Measurements from ENCODE around the gene CMIP. TPM values are rescaled to one million over a fixed set of nuclear protein-coding genes. Genes with fewer than 3 reads are reported as not detected.

The CMIP gene
- polyA plus RNA-seq, 1 of the 3 experiments (the other 2 are of a cell fraction), result 5.4 TPM

DNA sequence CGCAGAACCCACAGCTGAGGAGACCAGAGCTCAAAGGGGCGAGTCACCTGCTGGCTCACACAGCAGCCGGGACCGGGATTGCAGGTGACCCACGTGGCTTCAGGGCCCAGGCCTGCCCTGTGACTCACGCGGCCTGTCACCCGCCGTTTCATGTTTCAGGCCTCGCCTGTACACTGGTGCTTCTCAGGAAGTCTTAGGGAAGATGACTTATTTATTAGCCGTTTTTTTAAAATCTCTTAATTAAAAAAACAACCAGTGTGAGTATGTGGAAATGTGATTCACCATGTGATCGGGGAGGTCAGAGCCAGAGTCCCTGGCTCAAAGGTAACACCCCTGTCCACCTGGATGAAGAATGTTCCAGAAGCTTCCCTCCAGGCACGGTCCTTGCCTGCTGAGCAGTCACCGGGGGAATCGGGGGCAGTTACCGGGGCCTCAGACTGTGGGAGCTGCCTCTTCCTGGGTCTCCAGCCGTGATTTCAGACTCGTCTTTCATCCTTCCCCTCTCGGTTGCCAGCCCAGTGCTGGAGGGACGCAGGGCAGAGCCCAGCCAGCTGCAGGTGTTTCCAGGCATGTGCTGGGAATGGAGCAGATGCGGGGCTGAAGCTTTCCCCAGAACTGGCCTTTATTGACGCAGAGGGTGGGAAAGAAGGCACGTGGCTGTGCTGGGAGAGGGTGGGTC is 49.3 kb downstream of the CMIP start:
- H3K9ac ChIP-seq, result no peak overlapping the region
- POLR2A ChIA-PET, result no interaction called here
- H3K4me1 ChIP-seq (ENCODE audit: control insufficient read depth in 1 of 2, insufficient read depth in 2 of 2, low read depth in 1 of 2, low read length in 1 of 2), result peaks cover 9 to 51% of the 10 kb centered on the region in 2 experiments
- no peaks in the 10 kb centered on the region for H3K9me3 ChIP-seq
- H4K20me1 ChIP-seq (ENCODE audit: insufficient read depth), result peaks cover 30% of the 10 kb centered on the region; the same call in 1 of the 2 replicates
- DNase-seq, result no peak
- 50% methylated on average over 22 of the region's 23 CpGs for whole genome bisulfite sequencing (ENCODE audit: low lambda C conversion rate)
- no peaks in the 10 kb centered on the region for H3K9me2 ChIP-seq
- CTCF ChIA-PET, result interaction anchor here (0.8 to 2.1 kb wide), 2 partner anchors 10 to 43 kb away, joined by 3 to 9 read pairs; no protein-coding TSS in a partner anchor
- peaks cover 0 to 3% of the 10 kb centered on the region in 2 experiments for H3K36me3 ChIP-seq (replicated peaks in 1 of 2; ENCODE audit: control insufficient read depth in 1 of 2, insufficient read depth in 2 of 2, low read length in 1 of 2)
- no peak overlapping the region for H3K4me3 ChIP-seq (ENCODE audit: low read depth in 2 of 2, low read length in 1 of 2)
- peaks cover 3% of the 10 kb centered on the region for H3F3A ChIP-seq (replicated peaks; ENCODE audit: insufficient read depth)
- H2AFZ ChIP-seq (ENCODE audit: low read depth), result no peak overlapping the region
- H3K27ac ChIP-seq (ENCODE audit: low read depth in 2 of 2, low read length in 1 of 2), result peak overlapping the region; percentile 36 to 60
- no peak; the same call in 1 of the 2 replicates for TF ChIP-seq RXRA (IDR thresholded peaks at IDR 0.05; ENCODE audit: borderline replicate concordance, low read depth)
- peak in 1 of 2 experiments; percentile 30; a peak in 1 of 4 replicates for TF ChIP-seq EP300 (IDR thresholded peaks at IDR 0.05; ENCODE audit: borderline replicate concordance in 1 of 2, low read depth in 1 of 2, low read length in 1 of 2)
- peak; percentile 26; the same call in 1 of the 2 replicates for TF ChIP-seq NFIC (IDR thresholded peaks at IDR 0.05; ENCODE audit: borderline replicate concordance)
- TF ChIP-seq SIN3A (IDR thresholded peaks at IDR 0.05; ENCODE audit: borderline replicate concordance, low read depth, low read length), result peak; percentile 48; the same call in 1 of the 2 replicates
- TF ChIP-seq TAF1 (IDR thresholded peaks at IDR 0.05; ENCODE audit: borderline replicate concordance, low read depth, low read length), result no peak
- TF ChIP-seq JUND (IDR thresholded peaks at IDR 0.05), result no peak; the same call in 1 of the 2 replicates
- peak; percentile 72; the same call in 1 of the 2 replicates for TF ChIP-seq USF1 (IDR thresholded peaks at IDR 0.05; ENCODE audit: borderline replicate concordance, low read depth)
- TF ChIP-seq TCF12 (IDR thresholded peaks at IDR 0.05), result peak; percentile 71
- 0 out of 2 replicates have a peak, but pooled peaks have one; percentile 23 for TF ChIP-seq PBX3 (IDR thresholded peaks at IDR 0.05)
- TF ChIP-seq, protein P1, sequence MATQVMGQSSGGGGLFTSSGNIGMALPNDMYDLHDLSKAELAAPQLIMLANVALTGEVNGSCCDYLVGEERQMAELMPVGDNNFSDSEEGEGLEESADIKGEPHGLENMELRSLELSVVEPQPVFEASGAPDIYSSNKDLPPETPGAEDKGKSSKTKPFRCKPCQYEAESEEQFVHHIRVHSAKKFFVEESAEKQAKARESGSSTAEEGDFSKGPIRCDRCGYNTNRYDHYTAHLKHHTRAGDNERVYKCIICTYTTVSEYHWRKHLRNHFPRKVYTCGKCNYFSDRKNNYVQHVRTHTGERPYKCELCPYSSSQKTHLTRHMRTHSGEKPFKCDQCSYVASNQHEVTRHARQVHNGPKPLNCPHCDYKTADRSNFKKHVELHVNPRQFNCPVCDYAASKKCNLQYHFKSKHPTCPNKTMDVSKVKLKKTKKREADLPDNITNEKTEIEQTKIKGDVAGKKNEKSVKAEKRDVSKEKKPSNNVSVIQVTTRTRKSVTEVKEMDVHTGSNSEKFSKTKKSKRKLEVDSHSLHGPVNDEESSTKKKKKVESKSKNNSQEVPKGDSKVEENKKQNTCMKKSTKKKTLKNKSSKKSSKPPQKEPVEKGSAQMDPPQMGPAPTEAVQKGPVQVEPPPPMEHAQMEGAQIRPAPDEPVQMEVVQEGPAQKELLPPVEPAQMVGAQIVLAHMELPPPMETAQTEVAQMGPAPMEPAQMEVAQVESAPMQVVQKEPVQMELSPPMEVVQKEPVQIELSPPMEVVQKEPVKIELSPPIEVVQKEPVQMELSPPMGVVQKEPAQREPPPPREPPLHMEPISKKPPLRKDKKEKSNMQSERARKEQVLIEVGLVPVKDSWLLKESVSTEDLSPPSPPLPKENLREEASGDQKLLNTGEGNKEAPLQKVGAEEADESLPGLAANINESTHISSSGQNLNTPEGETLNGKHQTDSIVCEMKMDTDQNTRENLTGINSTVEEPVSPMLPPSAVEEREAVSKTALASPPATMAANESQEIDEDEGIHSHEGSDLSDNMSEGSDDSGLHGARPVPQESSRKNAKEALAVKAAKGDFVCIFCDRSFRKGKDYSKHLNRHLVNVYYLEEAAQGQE (IDR thresholded peaks at IDR 0.05; ENCODE audit: low read depth, low read length), result no peak
- no peak for TF ChIP-seq GABPA (IDR thresholded peaks at IDR 0.05; ENCODE audit: low read depth)
- TF ChIP-seq CHD2 (IDR thresholded peaks at IDR 0.05; ENCODE audit: low read length, partially characterized antibody), result no peak
- TF ChIP-seq, protein P2, sequence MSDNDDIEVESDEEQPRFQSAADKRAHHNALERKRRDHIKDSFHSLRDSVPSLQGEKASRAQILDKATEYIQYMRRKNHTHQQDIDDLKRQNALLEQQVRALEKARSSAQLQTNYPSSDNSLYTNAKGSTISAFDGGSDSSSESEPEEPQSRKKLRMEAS (IDR thresholded peaks at IDR 0.05; ENCODE audit: low read depth), result peak; percentile 94
- TF ChIP-seq, protein P3, sequence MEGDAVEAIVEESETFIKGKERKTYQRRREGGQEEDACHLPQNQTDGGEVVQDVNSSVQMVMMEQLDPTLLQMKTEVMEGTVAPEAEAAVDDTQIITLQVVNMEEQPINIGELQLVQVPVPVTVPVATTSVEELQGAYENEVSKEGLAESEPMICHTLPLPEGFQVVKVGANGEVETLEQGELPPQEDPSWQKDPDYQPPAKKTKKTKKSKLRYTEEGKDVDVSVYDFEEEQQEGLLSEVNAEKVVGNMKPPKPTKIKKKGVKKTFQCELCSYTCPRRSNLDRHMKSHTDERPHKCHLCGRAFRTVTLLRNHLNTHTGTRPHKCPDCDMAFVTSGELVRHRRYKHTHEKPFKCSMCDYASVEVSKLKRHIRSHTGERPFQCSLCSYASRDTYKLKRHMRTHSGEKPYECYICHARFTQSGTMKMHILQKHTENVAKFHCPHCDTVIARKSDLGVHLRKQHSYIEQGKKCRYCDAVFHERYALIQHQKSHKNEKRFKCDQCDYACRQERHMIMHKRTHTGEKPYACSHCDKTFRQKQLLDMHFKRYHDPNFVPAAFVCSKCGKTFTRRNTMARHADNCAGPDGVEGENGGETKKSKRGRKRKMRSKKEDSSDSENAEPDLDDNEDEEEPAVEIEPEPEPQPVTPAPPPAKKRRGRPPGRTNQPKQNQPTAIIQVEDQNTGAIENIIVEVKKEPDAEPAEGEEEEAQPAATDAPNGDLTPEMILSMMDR (IDR thresholded peaks at IDR 0.05), result no peak
- peak; percentile 82 for TF ChIP-seq FOSL2 (IDR thresholded peaks at IDR 0.05; ENCODE audit: borderline replicate concordance, low read depth)
- TF ChIP-seq MXI1 (IDR thresholded peaks at IDR 0.05; ENCODE audit: low read depth, low read length), result 0 out of 2 replicates have a peak, but pooled peaks have one; percentile 35
- peak overlapping the region; percentile 19; the same call in 1 of the 2 replicates for H3K4me2 ChIP-seq
- no peaks in the 10 kb centered on the region for H3K27me3 ChIP-seq (ENCODE audit: insufficient read depth)
- H3K79me2 ChIP-seq (ENCODE audit: insufficient read depth), result peaks cover 12% of the 10 kb centered on the region; the same call in 1 of the 2 replicates

Data from SK-N-SH (cell line).